ENCODE measurements around the gene ZNF789.
"Not testable (repeated sequence)": the region's sequence is repeated elsewhere in the genome, so short reads cannot be mapped to it uniquely, and the experiment has no call there.

The ZNF789 gene

DNA sequence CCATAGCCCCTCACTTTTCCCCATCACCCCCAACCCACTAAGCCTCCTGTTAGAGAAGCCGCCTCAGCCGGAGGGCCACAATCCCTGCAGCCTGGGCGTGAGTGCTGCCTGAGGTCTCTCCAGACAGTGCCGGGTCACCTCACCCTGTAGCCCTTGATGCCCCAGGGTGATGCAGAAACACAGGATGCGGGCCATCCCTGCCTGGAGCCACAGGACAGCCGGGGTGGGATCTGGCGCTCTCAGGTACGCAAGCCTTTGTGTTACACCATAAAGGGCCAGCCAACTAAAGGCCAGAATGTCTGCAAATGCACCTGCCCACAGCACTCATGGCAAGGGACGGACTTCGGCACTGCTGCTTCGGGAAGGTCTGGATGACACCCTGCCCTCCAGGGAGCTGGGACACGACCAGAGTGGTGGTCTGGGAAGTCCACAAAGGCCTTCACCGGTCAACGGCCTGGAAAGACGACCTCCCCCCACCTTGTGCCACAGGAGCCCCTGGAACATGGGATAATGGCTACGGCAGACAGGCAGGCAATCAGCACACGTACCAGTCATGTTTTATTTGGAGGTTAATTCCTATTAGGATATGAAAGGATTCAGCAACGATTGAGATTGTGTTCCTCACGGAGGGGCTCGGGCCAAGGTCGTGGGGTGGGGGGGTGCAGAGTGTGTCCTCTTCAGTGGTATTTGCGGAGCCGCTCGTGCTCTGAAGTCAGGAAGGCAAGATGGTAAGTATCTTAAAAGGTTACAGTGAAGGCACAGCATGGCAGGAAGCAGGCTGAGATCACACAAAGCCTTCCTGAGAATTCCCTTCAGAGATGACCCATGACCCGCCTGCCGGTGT lies 14.8 kb upstream of the ZNF789 start:
- no peak for DNase-seq (ENCODE audit: low read depth in 1 of 2, low spot score in 1 of 2)

DNA sequence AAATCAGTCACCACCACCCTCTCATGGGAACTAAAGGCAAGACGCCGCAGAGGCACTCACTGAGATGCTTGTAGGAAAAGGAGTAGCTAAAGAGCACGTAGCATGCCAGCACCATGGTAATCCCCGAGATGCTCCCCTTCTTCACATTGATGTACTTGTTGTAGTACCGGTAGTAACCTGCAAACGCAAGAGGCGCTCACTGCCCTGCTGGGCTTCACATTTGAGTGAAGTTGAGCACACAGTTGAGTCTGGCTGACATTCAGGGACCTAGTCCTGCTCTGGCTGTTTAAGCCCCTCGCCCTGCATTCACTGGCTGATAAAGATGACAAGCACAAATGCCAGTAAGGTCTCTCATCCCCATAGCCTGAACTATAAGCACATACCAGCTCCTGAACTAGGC lies 13.6 kb upstream of the ZNF789 start:
- DNase-seq (ENCODE audit: low read depth in 1 of 2, low spot score in 1 of 2) = no peak

DNA sequence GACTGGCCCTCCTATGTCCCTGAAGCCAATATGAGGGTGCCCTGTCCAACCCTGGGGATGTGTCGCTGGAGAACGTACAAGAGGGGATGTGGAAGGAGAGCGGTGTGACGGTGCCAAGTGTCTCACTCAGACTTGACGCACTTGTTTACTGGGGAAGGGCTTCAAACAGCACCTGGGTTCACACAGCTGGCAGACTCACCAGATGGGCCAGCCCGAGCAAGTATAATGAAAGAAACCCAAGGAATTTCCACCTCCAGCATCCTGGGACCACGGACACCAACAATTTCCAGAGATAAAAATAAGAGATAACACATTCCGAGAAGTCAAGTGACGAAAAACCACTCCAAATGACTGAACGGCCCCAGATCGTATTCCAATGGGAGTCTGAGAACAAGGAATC lies 12.0 kb upstream of the ZNF789 start:
- DNase-seq (ENCODE audit: low read depth in 1 of 2, low spot score in 1 of 2) = no peak

DNA sequence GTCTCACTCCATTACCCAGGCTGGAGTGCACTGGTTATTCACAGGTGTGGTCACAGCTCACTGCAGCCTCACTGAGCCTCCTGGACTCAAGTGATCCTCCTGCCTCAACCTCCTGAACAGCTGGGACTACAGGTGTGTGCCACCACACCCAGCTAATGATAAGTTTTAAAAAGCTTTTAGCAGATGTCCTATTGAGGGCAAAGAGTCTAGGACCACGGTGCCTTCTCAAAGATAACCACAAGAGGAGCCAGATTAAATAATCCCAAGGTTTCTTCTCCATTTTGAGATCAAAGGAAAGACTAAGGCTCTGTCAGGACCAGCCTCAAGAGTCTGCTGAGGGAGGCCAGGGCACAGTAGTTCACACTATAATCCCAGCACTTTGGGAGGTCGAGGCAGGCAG lies 11.5 kb upstream of the ZNF789 start:
- DNase-seq (ENCODE audit: low read depth in 1 of 2, low spot score in 1 of 2) = no peak

DNA sequence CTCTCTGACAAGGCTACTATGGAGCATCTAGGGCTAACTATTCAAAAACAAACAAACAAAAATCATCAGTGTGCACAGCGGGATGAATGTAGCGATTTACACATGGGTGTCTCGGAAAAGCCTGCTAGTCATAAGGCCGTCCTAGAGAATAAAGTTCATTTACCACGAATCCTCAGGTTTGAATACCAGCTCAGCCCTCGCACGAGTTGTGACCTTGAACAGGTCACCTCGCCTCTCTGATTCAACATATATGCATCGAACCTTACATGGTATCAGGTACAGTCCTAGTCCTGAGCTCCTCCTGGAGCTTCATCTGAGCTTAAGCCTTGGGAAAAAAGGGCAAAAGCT lies 7.3 kb upstream of the ZNF789 start:
- DNase-seq (ENCODE audit: low read depth in 1 of 2, low spot score in 1 of 2) = no peak

DNA sequence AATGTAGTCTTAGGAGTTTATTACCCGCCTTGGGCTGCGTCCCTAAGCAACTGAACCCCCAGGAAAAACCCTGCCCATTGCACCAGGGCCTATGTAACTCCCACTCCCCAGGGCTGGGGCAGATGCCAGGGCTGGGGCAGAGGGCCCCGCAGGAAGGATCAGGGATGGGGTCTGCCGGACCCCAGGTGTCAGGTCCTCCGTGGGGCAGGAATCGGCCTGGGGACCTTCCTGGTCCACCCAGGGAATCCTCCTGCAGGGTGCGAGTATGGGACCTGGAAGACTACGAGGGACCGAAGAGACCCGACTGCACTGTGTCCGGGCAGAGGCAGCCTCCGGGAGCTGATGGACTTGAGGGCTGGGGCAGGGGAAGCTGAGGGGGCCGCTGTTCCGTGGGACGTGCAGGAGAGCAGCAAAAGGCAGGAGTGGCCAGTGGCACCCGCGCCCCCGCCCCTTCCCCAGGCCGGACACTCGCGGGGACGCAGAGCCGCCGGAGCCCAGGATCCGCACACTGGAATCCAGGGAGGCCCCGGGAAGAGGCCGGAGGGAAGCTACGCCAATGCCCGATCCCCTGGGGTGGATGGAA lies 4.3 kb upstream of the ZNF789 start:
- DNase-seq (ENCODE audit: low read depth in 1 of 2, low spot score in 1 of 2) = no peak

DNA sequence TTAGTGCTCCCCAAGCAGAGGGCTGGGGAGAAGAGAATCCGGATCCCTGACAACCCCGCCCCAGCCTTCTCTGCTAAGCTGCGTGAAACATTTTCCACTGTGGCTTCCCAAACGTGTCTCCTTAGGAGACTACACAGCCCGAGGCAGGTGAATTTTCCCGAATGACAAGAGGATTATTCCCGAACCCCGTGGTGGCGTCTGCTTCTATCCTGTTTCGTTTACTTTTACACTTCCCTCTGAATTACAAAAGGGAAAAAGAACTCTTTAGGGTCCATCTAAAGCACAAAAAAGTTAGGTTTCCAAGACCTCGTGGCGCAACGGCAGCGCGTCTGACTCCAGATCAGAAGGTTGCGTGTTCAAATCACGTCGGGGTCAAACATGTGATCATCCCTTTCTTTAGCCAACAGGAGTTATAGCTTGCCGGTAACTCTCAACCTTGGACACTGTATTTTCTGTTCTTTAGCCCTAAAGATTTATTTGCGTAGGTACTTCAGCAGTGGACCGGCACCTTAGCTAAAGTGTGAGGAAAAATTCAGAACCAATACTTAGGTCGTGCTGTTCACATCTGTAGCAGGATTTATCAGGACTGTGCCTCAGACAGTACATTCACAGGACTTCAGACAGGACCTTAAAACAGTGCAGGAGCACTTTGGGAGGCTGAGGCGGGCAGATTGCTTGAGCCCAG lies 3.2 kb upstream of the ZNF789 start:
- DNase-seq (ENCODE audit: low read depth in 1 of 2, low spot score in 1 of 2) = no peak

DNA sequence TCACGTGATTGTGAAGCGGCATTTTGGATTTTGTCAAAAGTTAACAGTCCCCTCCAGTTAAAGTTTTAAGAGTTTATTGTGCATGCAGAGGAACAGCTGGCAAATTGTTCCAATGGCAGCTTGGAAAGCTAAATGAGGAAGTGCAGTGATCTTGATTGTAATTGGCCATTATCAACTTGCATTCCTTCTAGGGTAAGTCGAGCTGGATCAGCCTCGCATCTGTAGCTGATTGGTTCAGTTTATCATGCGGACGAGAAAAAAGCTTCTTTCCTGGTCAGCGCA lies 566 bp downstream of the ZNF789 start:
- no peak for DNase-seq (ENCODE audit: low read depth in 1 of 2, low spot score in 1 of 2)

DNA sequence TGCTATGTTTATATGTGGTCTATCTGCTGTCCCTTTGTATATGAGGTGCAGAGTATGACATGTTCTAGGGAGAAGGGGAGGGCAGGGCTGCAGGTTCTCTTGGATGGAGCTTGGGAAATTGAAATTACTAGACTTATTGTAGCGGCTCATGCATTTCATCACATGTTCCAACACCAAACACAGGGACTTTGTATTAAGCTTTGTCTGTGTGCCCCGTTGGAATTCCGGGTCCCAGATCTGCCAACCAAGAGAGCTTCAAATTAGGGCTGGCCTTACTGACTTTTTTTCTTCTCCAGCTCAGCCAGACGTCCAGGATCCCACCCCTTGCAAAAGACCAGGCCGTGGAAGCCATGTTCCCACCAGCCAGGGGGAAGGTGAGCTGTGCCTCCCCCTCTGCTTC lies 3.4 kb downstream of the ZNF789 start:
- no peak for DNase-seq (ENCODE audit: low read depth in 1 of 2, low spot score in 1 of 2)

DNA sequence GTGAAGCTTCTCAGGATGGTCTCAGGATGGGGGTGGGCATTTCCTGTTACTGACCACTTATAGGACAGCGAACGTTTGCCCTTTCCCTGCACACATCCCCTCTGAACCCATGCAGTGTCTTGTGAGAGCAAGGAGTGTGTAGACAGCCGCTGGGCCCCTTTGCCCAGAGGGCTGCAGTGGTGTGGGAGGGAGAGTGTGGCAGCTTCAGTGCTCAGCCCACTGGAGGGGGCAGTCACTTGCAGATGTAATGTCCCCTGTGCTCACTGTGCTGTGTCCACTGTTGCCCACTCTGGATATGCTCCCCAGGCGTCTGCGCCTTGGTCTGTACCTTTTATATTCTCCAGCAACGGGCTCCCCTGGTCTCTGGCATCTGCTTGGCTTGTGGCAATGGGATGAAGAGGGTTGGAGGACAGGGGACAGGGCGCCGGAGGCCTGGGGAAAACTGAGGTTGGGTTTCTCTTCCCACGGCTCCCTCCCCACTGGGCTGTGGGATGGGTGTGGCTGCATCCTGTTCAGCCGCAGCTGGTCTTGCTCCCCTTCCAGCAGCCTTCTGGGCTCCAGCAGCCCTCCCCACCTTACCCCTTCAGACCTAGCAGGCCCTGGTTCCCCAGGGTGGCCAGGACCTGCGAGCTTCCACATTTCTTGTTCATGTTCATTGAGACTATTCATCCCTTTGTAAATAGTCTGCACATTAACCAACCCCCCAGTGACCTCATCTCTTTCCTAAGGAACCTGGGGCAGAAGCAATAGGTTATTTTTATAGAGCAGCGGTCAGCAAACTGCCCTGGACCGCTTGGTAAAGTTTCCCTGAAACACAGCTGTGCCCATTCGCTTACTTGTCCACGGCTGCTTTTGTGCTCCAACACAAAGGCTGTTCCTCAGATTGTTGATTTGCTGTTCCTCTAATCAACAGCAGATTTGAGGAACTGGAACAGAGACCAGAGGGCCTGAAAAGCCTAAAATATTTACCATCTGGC lies 6.1 kb downstream of the ZNF789 start:
- DNase-seq (ENCODE audit: low read depth in 1 of 2, low spot score in 1 of 2) = no peak

DNA sequence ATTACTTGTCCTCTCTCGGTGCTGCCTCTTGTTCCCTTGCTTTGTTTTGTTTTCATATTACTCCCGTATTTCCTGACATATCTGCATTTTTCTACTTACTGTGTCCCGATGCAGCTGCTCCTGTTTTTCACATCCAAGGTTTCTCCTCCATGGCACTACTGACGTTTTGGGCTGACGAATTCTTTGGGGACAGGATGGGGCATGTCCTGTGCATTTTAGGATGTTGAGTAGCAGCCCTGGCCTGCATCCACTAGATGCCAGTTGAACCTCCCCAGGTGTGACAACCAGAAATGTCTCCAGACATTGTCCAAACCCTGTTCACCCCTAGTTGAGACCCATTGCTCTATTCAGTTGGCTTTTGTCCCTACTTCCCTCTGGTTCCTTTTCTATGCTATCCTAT lies 12.4 kb downstream of the ZNF789 start:
- no peak for DNase-seq (ENCODE audit: low read depth in 1 of 2, low spot score in 1 of 2)

DNA sequence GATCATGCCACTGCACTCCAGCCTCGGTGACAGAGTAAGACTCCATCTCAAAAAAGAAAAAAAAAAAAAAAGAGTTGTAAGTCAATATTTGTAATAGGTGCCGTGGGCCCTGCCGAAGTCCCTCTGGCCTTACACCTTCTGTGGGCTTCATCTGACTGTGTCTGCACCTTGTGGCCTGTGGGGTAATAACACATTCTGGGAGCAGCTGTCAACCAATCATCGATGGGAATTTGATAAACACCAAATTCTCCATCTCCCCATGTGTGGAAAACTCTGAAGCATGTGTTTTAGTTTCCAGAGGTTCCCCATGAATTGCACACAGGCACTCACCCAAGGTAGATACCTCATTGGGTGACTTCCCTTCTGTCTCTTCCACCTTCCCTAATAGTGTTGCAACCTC lies 16.5 kb downstream of the ZNF789 start:
- DNase-seq (ENCODE audit: low read depth in 1 of 2, low spot score in 1 of 2) = no peak

DNA sequence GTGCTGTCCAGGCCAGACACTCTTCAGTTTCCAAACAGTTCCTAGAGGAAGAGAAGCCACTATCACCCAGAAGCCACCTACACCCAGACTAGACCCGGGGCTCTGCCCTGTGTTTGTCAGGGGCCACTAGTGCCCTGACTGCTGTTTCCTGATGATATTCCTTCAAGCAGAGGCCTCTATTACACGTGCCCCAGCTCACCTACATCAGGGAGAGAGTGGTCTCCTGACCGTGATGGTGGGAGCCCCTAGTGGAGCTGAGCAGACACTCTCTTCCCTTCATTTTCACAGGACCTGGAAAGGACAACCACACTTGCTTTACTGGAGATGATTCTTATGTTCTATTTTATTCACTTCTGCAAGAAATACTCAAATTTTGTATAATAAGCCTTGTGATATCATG lies 18.2 kb downstream of the ZNF789 start:
- DNase-seq (ENCODE audit: low read depth in 1 of 2, low spot score in 1 of 2) = no peak

DNA sequence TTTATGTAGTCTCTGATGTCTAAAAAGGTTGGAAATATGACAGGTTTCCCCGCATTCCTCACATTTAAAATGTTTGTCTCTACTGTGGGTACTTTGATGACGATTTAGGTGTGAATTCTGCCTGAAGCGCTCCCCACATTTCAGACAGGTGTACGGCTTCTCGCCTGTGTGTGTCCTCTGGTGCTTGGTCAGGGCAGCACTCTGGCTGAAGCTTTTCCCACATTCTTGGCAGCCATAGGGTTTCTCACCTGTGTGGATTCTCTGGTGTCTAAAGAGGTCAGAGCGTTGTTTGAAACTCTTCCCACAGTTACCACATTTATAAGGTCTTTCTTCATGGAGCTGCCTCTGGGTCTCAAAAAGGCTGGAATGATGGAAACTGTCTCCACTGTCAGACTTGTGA lies 21.1 kb downstream of the ZNF789 start:
- DNase-seq (ENCODE audit: low read depth in 1 of 2, low spot score in 1 of 2) = no peak

DNA sequence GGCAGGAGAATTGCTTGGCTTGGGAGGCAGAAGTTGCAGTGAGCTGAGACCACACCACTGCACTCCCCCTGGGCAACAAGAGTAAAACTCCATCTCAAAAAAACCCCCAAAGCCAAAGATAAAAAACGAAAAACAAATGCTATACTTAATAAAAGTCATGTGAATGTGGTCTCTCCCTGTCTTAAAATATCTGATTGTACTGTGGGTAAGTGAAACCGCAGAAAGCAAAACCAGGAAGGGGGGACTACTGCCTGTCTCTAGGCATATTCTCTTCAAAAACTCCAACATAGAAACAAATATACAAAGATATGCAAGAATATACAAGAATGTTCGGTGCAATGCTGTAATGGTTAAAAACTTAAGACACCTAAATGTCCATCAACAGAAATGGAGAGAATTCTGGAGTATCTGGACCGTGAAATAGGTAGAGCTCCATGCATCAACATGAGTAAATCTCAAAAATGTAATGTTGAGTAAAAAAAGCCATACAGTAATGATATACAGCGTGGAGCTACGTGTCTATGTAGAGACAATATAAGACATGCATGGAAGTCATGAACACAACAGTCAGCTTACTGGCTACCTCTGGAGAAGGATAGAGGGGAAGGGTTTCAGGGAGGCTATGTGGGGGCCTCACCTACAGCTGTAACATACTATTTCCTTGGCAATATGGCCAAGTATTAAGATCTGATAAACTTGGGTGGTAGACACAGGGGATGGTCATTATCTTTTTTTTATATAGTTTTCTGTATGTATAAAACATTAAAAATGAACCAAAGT lies 25.3 kb downstream of the ZNF789 start:
- no peak for DNase-seq (ENCODE audit: low read depth in 1 of 2, low spot score in 1 of 2)

DNA sequence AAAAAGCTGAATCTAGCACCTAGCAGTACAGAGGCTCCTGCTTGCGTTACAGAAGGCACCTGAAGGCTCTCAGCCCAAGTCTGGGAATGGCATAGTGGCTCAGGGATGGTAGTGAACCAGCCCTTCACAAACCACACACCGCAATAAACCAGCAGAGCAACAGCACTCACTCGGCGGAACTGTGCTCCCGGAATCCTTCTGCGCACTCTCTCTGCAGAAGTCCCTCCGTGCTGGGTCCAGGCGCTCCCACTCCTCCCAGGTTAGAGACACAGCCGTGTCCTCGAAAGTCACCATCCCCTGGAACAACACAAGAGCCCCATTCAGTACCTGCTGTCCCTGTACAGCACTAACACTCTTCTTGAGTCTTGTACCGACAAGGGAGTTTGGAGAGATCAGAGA lies 25.9 kb downstream of the ZNF789 start:
- no peak for DNase-seq (ENCODE audit: low read depth in 1 of 2, low spot score in 1 of 2)

DNA sequence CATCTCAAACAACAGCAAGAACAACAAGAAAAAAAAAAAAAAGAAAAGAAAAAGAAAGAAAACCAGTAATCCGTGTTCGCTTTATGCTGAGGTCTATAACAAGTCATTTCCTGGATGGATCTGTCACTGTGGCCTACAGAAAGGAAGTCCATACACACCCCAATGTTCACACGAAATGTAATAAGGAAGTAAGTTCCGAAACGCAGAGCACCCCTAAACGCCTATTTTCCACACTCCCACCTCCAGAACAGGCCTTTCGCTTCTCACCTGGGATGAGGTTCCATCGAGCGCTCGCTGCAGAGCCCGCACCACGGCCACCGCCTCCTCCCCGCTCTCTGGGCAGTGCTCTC lies 26.7 kb downstream of the ZNF789 start:
- DNase-seq (ENCODE audit: low read depth in 1 of 2, low spot score in 1 of 2) = no peak

DNA sequence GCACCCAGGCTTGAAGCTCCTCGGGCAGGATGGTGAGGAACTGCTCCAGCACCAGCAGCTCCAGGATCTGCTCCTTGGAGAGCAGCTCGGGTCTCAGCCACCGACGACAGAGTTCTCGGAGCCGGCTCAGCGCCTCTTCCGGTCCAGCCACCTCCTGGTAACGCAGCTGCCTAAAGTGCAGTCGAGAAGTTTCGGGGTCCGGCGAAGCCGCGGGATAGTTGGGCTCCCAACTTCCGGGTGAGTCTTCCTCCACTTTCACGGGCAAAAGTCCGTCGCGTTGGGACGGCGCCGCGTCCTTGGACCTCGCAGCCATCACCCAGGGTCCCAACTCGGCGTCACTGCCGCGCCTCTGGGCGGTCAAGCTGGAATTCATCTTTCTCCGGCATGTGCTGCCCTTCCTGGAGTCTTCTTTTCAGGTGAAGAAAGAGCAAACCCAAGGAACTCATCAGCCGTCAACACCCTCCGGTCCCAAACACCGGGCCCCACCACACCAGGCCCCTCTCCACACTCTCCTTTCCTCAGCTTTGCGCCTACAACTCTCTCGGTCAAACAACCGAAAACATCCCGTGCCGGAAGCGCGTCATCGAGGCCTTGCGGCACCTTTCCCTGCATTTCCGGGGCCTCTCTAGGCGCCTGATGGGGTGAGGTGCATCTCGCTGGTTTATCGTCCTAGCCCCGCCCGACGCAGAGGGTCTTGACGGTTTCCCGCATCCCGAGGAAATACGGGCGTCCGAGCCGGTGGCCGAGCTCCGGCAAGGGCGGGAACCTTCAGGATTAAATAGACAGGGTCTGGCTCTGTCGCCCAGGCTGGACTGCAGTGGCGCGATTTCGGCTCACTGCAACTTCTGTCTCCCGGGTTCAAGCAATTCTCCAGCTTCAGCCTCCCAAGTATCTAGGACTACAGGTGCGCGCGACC lies 27.3 kb downstream of the ZNF789 start, which contains the start of gene ZNF394:
ZNF394 (minus strand) TSS at position 561 of the 916 bp plus-strand sequence; CDS start at position 373, 188 bp downstream.
- DNase-seq (ENCODE audit: low read depth in 1 of 2, low spot score in 1 of 2) = peak; percentile 71 to 77

DNA sequence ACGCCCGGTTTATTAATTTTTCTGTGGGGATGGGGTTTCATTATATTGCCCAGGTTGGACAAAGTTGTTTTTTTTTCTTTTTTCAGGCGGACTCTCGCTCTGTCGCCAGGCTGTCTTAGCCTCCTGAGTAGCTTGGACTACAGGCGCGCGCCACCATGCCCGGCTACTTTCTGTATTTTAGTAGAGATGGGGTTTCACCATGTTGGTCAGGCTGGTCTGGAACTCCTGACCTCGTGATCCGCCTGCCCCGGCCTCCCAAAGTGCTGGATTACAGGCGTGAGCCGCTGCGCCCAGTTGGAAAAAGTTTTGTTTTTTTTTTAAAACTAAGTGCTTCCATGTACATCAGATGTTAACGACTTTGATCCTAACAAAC lies 27.9 kb downstream of the ZNF789 start:
- DNase-seq (ENCODE audit: low read depth in 1 of 2, low spot score in 1 of 2) = no peak

DNA sequence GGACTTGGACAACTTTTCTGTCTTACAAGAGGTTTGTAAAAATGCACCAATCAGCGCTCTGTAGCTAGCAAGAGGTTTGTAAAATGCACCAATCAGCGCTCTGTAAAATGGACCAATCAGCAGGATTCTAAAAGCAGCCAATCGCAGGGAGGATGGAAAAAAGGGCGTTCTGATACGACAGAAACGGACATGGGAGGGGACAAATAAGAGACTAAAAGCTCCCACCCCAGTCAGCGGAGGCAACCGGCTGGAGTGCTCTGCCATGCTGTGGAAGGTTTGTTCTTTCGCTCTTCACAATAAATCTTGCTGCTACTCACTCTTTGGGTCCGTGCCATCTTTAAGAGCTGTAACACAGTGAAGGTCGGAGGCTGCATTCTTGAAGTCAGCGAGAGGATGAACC lies 28.5 kb downstream of the ZNF789 start:
- DNase-seq (ENCODE audit: low read depth in 1 of 2, low spot score in 1 of 2) = not testable (repeated sequence)
